Endothelial cell of umbilical vein (primary cell): ENCODE measurements around the gene CASP9. TPM values are rescaled to one million over a fixed set of nuclear protein-coding genes. Genes with fewer than 3 reads are reported as not detected.

Experiments used
- BruUV-seq: library from RNA; stranded (reverse); fragments of 400-500 nt; replicated peaks from 2 replicates; lab custom pipeline; 2021; lab: Mats Ljungman, UMichigan
- CTCF ChIA-PET: fragments of 300-600, 350-600 bp; sonication (Branson Sonifier 250); formaldehyde crosslinking; loops from one replicate; lab custom pipeline; 2021; ENCODE audit warnings: antibody characterized with exemption, inconsistent platforms; lab: Charles Lee
- POLR2A ChIA-PET: fragments of 300-600, 350-600 bp; sonication (Branson Sonifier 250); formaldehyde crosslinking; loops from one replicate; lab custom pipeline; 2021; ENCODE audit warnings: antibody characterized with exemption, inconsistent platforms; lab: Charles Lee
- DNase-seq: peaks from one replicate; pipeline ENCODE4 v3.0.0-alpha.2; 2011; ENCODE audit warnings: low read depth, low spot score
- FAIRE-seq: peaks from 2 replicates; lab custom pipeline; 2011; peaks lifted over from hg19 to GRCh38; lab: Jason Lieb, UNC
- H2AFZ ChIP-seq: 2 replicates; pipeline ENCODE4 v1.6.0; 2012; ENCODE audit warnings: low read depth, low read length, control low read depth, inconsistent platforms
- H3K27ac ChIP-seq: 2 replicates; pipeline ENCODE4 v1.5.1; 2011; ENCODE audit warnings: low read depth, mild to moderate bottlenecking, control low read depth, low read length, moderate library complexity; ENCODE audit not compliant: insufficient read depth
- H3K27me3 ChIP-seq, 2 experiments: 2 replicates each; pipeline versions ENCODE4 v1.6.0 to v1.6.1; 2011; ENCODE audit warnings: low read length in 2 of 2, mixed read lengths in 1 of 2; ENCODE audit not compliant: control insufficient read depth in 2 of 2, insufficient read depth in 2 of 2
- H3K36me3 ChIP-seq, 2 experiments: 2 replicates in 1 of 2; 3 replicates in 1 of 2; pipeline ENCODE4 v1.5.1; 2011; ENCODE audit warnings: low read length in 2 of 2, mild to moderate bottlenecking in 1 of 2, moderate library complexity in 1 of 2; ENCODE audit not compliant: control insufficient read depth in 2 of 2, insufficient read depth in 2 of 2; ENCODE audit errors: extremely low read depth in 1 of 2
- H3K4me1 ChIP-seq: 3 replicates; pipeline ENCODE4 v1.5.1; 2011; ENCODE audit warnings: mild to moderate bottlenecking, low read length; ENCODE audit not compliant: control insufficient read depth, insufficient read depth; ENCODE audit errors: extremely low read depth
- H3K4me2 ChIP-seq: 2 replicates; pipeline ENCODE4 v1.6.1; 2011; ENCODE audit warnings: low read length, control low read depth, mixed read lengths; ENCODE audit not compliant: insufficient read depth
- H3K4me3 ChIP-seq, 3 experiments: fragments of 200-600 bp in 1 of 3; sonication (generic), shearing (Covaris generic) in 1 of 3; replicated peaks in 1 of 3; 2 replicates each; pipeline ENCODE4 v1.5.1; 2011 to 2016; ENCODE audit warnings: control low read depth in 3 of 3, low read length in 3 of 3, mild to moderate bottlenecking in 2 of 3, inconsistent platforms in 1 of 3, low read depth in 1 of 3, moderate library complexity in 1 of 3; ENCODE audit not compliant: insufficient read depth in 1 of 3
- H3K79me2 ChIP-seq: 2 replicates; pipeline ENCODE4 v1.6.0; 2012; ENCODE audit warnings: low read length, inconsistent platforms; ENCODE audit not compliant: control insufficient read depth, insufficient read depth
- H3K9ac ChIP-seq: replicated peaks from 2 replicates; pipeline ENCODE3; 2011; ENCODE audit warnings: low read length, control low read depth; ENCODE audit not compliant: insufficient read depth; ENCODE audit errors: extremely low read depth
- H3K9me1 ChIP-seq: replicated peaks from 3 replicates; pipeline ENCODE4 v1.6.0; 2011; ENCODE audit warnings: mild to moderate bottlenecking, low read length; ENCODE audit not compliant: control insufficient read depth, insufficient read depth; ENCODE audit errors: extremely low read depth
- H3K9me3 ChIP-seq: replicated peaks from 2 replicates; pipeline ENCODE4 v1.5.1; 2012; ENCODE audit warnings: low read length, inconsistent platforms; ENCODE audit not compliant: control insufficient read depth, insufficient read depth
- H4K20me1 ChIP-seq: replicated peaks from 2 replicates; pipeline ENCODE3; 2011; ENCODE audit warnings: mild to moderate bottlenecking, low read length; ENCODE audit not compliant: control insufficient read depth, insufficient read depth; ENCODE audit errors: extremely low read depth
- EZH2 ChIP-seq: IDR thresholded peaks from 2 replicates; pipeline ENCODE4 v1.6.1; 2012; ENCODE audit warnings: borderline replicate concordance, low read depth, mild to moderate bottlenecking, moderate library complexity, low read length, inconsistent platforms; ENCODE audit not compliant: severe bottlenecking
- FOS ChIP-seq: IDR thresholded peaks from 2 replicates; pipeline ENCODE4 v1.6.1; 2011; ENCODE audit warnings: mild to moderate bottlenecking, low read length, moderate library complexity, borderline replicate concordance; ENCODE audit not compliant: insufficient read depth
- GATA2 ChIP-seq: IDR thresholded peaks from 2 replicates; pipeline ENCODE4 v1.7.0; 2011; ENCODE audit warnings: low read depth, mild to moderate bottlenecking, moderate library complexity, mixed read lengths, low read length; ENCODE audit not compliant: insufficient read length, insufficient read depth
- JUN ChIP-seq: IDR thresholded peaks from 2 replicates; pipeline ENCODE4 v1.6.1; 2011; ENCODE audit warnings: borderline replicate concordance, low read depth; ENCODE audit not compliant: insufficient read length, insufficient read depth
- MYC ChIP-seq: IDR thresholded peaks from one replicate; pipeline ENCODE4 v1.6.1; 2011; ENCODE audit warnings: mild to moderate bottlenecking, low read depth, low read length
- POLR2A ChIP-seq: IDR thresholded peaks from 2 replicates; pipeline ENCODE4 v1.6.1; 2012; ENCODE audit warnings: low read depth, mild to moderate bottlenecking, control low read depth, low read length
- POLR2AphosphoS5 ChIP-seq: IDR thresholded peaks from 2 replicates; pipeline ENCODE4 v1.6.1; 2012; ENCODE audit warnings: low read depth, mild to moderate bottlenecking, control low read depth, low read length, moderate library complexity; ENCODE audit not compliant: insufficient read depth
- dilution Hi-C: fragments of 300-500 bp; cut with MboI; formaldehyde crosslinking; loops from one replicate; pipeline ENCODE4 v1.15.0; 2019; ENCODE audit warnings: low sequenced_read_pairs; ENCODE audit not compliant: extremely low pct_ligation_motif_present
- intact Hi-C: fragments of 100-400 bp; cut with micrococcal nuclease; formaldehyde crosslinking; loops from one replicate; pipeline ENCODE4 v1.10.0; 2022
- polyA plus RNA-seq, 4 experiments: library from polyadenylated mRNA; depleted of rRNA in 3 of 4; stranded (reverse) in 3 of 4; unstranded in 1 of 4; fragments of >200 nt; gene quantifications; 2 replicates each; pipeline versions ENCODE4 v1.2.1 to v1.2.3, GENCODE V29; 2011 to 2012; ENCODE audit warnings: missing spikeins in 1 of 4
- total RNA-seq: library from RNA; stranded (reverse); gene quantifications from 2 replicates; pipeline ENCODE4 v1.2.3, GENCODE V29; 2021
- TF ChIP-seq, protein P1 (sequence below): IDR thresholded peaks from 2 replicates; pipeline ENCODE4 v1.6.1; 2011; ENCODE audit not compliant: insufficient read depth, insufficient read length
- TF ChIP-seq, protein P2 (sequence below), 2 donors: IDR thresholded peaks; 1 replicate in 1 of 2; 2 replicates in 1 of 2; pipeline ENCODE4 v1.5.1; 2011; ENCODE audit warnings: low read length in 2 of 2, mild to moderate bottlenecking in 2 of 2, moderate library complexity in 2 of 2, control low read depth in 1 of 2, inconsistent platforms in 1 of 2, low read depth in 1 of 2; ENCODE audit not compliant: insufficient read depth in 1 of 2; ENCODE audit errors: extremely low read depth in 1 of 2

The CASP9 gene
- total and polyA plus RNA-seq, 2 donors (not counting 3 experiments of a cell fraction or from before 2014, with no cell fraction given): 10.5 to 14.1 TPM

DNA sequence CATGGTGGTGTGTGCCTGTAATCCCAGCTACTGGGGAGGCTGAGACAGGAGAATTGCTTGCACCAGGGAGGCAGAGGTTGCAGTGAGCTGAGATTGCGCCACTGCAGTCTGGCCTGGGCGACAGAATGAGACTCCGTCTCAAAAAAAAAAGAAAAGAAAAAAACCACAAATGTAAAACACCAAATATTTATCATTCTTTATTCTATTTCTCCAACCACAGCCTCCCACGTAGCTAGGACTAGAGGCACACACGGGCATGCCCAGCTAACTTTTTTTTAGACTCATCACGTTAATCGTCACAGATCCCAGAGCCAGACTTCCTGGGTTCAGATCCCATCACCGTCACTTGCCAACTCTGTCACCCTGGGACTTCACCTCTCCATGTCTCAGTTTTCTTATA is 16.2 kb upstream of the CASP9 start:
- no peak overlapping the region for H3K4me2 ChIP-seq
- no peak overlapping the region for H3K4me3 ChIP-seq
- H3K9me1 ChIP-seq: no peaks in the 10 kb centered on the region
- BruUV-seq: no TSS peak
- H3K27ac ChIP-seq: no peak overlapping the region
- no peaks in the 10 kb centered on the region for H3K79me2 ChIP-seq
- no peak overlapping the region for H2AFZ ChIP-seq
- intact Hi-C loops: no loop called here
- H3K27me3 ChIP-seq: no peaks in the 10 kb centered on the region
- peaks cover 6 to 19% of the 10 kb centered on the region in 2 experiments for H3K36me3 ChIP-seq
- ChIA-PET CTCF (no interaction called here), POLR2A (no interaction called here)
- H3K9me3 ChIP-seq: no peaks in the 10 kb centered on the region
- no peak overlapping the region for H3K9ac ChIP-seq
- DNase-seq (no peak), FAIRE-seq (no peak)
- no peaks in the 10 kb centered on the region for H3K4me1 ChIP-seq
- dilution Hi-C loops: no loop called here
- H4K20me1 ChIP-seq: no peaks in the 10 kb centered on the region
- TF ChIP-seq GATA2 (no peak), POLR2A (no peak), MYC (no peak), EZH2 (no peak)
- TF ChIP-seq, protein P1, sequence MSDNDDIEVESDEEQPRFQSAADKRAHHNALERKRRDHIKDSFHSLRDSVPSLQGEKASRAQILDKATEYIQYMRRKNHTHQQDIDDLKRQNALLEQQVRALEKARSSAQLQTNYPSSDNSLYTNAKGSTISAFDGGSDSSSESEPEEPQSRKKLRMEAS: no peak
- TF ChIP-seq, protein P2, sequence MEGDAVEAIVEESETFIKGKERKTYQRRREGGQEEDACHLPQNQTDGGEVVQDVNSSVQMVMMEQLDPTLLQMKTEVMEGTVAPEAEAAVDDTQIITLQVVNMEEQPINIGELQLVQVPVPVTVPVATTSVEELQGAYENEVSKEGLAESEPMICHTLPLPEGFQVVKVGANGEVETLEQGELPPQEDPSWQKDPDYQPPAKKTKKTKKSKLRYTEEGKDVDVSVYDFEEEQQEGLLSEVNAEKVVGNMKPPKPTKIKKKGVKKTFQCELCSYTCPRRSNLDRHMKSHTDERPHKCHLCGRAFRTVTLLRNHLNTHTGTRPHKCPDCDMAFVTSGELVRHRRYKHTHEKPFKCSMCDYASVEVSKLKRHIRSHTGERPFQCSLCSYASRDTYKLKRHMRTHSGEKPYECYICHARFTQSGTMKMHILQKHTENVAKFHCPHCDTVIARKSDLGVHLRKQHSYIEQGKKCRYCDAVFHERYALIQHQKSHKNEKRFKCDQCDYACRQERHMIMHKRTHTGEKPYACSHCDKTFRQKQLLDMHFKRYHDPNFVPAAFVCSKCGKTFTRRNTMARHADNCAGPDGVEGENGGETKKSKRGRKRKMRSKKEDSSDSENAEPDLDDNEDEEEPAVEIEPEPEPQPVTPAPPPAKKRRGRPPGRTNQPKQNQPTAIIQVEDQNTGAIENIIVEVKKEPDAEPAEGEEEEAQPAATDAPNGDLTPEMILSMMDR (IDR thresholded peaks at IDR 0.05; ENCODE audit: extremely low read depth in 1 of 2, insufficient read depth in 1 of 2, low read depth in 1 of 2, low read length in 2 of 2): no peak

DNA sequence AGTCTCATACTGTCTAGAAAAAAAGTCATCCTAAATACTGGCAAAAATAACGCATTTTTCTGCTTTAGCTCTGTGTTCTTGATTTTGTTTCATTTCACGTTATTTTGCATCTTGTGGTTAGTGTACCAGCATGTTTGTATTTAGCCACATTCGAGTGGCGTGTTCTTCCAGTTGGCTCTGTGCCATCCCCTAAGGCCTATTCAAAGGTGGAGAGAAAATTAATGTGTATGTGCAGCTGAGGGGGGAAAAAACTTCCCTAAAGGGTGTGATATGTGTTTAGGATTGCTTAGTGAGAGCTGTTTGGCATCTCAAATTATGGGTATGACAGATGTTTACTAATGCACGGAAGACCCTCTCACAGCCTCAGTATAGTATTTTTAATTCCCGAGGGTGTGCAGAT is 14.8 kb upstream of the CASP9 start:
- Histone ChIP-seq H2AFZ (no peak overlapping the region), H4K20me1 (no peaks in the 10 kb centered on the region), H3K9me3 (no peaks in the 10 kb centered on the region), H3K27ac (no peak overlapping the region), H3K9me1 (no peaks in the 10 kb centered on the region), H3K9ac (no peak overlapping the region), H3K4me2 (no peak overlapping the region), H3K27me3 (no peaks in the 10 kb centered on the region), H3K4me1 (no peaks in the 10 kb centered on the region), H3K79me2 (no peaks in the 10 kb centered on the region), H3K36me3 (peaks cover 6 to 19% of the 10 kb centered on the region in 2 experiments), H3K4me3 (no peak overlapping the region)
- intact Hi-C loops: no loop called here
- BruUV-seq: no TSS peak
- TF ChIP-seq EZH2: no peak
- TF ChIP-seq, protein P1: no peak
- TF ChIP-seq FOS: no peak
- no peak for TF ChIP-seq POLR2AphosphoS5
- TF ChIP-seq GATA2: no peak
- TF ChIP-seq MYC: no peak
- TF ChIP-seq, protein P2 (IDR thresholded peaks at IDR 0.05; ENCODE audit: extremely low read depth in 1 of 2, insufficient read depth in 1 of 2, low read depth in 1 of 2, low read length in 2 of 2): no peak
- TF ChIP-seq JUN: no peak
- TF ChIP-seq POLR2A: no peak
- DNase-seq (no peak), FAIRE-seq (no peak)
- POLR2A ChIA-PET: no interaction called here
- CTCF ChIA-PET: no interaction called here
- dilution Hi-C loops: no loop called here
